Measurements from ENCODE around the gene NDUFS6.
A peak's percentile ranks its signal among the peaks of the same experiment; 100 is the strongest.
"Not testable (repeated sequence)": the region's sequence is repeated elsewhere in the genome, so short reads cannot be mapped to it uniquely, and the experiment has no call there.

Gene NDUFS6

GRCh38 chr5:1784197-1785050, 16.8 kb upstream of the NDUFS6 start:
- DNase-seq, result no peak

GRCh38 chr5:1785062-1785461, 16.1 kb upstream of the NDUFS6 start:
- DNase-seq, result no peak

DNA sequence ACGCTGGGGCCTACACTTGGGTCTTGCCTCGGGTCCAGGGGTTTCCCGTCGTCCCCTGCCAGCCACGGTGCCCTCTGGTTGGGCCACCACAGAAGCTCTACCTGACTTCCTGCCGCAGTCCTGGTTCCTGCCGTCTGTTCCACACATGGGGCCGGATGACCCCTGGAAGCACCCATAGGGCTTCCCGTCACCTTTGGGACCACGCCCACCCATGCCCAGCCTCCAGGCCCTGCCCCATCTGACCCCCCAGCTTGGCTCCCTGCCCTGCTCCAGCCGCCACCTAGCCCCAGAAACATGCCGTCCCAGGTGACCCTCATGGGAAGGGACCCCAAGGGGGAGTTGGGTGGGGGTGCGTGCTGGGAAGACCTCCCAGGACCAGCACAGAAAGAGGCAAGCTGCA, 15.2 kb upstream of the NDUFS6 start:
- no peak for DNase-seq

GRCh38 chr5:1786621-1787471, 14.4 kb upstream of the NDUFS6 start:
- DNase-seq, result no peak

GRCh38 chr5:1787472-1788047, 13.6 kb upstream of the NDUFS6 start:
- no peak for DNase-seq

DNA sequence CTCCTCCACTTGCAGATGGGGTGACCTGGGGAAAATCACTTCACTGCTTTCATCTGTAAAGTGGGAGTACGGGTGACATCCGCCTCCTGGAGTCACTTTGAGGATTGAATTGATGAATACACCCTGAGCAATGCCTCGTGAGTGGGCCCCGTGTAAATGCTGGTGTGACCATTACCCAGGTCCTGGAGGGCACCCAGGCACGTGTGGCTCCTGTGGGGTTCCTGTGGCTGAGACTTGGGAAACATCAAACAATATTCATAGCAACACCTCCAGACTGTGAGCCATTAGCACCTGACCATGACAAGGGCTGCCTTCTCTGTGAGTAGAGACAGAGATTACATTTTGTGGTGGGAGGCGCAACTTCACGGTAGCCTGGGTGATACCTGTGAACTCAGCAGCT, 13.0 kb upstream of the NDUFS6 start:
- DNase-seq, result no peak

GRCh38 chr5:1788828-1789227, 12.4 kb upstream of the NDUFS6 start:
- DNase-seq, result no peak

GRCh38 chr5:1789438-1789833, 11.8 kb upstream of the NDUFS6 start:
- not testable (repeated sequence) for DNase-seq

DNA sequence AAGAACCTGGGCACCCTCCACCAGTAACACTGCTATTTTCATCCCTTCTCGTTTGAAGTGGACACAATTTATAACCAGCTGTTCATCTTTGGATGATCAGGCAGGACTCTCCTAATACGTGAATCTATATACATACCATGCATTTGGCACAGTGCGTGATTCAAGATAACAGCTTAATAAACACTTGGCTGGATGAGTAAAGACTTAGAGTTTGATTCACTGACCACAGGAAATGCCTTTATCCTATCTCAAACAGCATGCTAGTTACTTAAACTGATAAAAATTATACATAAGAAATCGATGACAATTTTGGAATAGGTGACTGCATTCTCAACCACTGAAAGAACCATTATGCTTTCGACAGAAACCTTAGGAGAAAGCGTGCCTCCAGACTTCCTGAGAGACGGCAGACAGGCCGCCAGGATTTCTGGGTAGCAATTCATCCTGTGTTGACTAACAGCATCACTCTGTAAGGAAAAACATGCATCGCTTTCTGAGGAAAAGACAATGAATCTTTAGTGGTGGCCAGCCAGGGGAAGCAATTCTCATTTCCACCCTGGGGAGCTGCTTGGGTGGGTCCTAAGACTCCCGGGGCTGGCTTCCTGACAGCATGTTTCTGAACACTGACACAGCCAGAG, 11.3 kb upstream of the NDUFS6 start:
- no peak for DNase-seq

DNA sequence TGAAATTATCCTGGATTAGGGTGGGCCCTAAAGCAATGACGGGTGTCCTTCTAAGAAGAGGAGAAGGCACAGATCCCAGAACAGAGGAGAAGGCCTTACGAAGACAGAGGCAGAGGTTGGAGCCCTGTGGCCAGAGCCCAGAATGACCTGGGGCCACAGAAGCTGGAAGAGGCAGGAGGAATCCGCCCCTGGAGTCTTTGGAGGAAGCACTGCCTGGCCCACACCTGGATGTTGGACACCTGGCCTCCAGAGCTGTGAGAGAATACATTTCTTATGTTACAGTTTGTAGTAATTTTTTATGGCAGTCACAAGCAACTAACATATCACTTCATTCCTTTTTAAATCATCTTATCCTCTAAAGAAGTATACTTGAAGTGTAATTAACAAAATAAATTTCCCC, 10.0 kb upstream of the NDUFS6 start:
- DNase-seq, result no peak

DNA sequence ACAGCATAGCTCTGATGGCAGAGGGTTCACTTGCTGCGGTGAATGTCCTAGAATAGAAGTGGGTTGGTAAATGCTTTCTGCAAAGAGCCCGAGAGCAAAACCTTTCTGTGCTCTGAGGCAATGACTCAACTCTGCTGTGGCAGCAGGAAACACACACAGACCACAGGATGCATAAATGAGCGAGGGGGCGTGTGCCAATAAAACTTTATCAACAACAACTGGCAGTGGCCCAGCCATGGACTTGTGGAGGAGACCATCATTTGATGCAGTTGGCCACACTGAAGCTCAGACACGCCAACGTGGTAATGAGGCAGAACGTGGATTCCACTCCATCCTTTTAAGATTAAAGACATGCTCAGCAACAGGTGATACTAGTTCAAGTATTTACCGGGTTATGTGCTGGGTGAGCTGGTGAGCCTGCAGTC, 8.4 kb upstream of the NDUFS6 start:
- peak; percentile 69 to 71 for DNase-seq

GRCh38 chr5:1793301-1793740, 7.9 kb upstream of the NDUFS6 start:
- DNase-seq, result peak; percentile 31 to 48

DNA sequence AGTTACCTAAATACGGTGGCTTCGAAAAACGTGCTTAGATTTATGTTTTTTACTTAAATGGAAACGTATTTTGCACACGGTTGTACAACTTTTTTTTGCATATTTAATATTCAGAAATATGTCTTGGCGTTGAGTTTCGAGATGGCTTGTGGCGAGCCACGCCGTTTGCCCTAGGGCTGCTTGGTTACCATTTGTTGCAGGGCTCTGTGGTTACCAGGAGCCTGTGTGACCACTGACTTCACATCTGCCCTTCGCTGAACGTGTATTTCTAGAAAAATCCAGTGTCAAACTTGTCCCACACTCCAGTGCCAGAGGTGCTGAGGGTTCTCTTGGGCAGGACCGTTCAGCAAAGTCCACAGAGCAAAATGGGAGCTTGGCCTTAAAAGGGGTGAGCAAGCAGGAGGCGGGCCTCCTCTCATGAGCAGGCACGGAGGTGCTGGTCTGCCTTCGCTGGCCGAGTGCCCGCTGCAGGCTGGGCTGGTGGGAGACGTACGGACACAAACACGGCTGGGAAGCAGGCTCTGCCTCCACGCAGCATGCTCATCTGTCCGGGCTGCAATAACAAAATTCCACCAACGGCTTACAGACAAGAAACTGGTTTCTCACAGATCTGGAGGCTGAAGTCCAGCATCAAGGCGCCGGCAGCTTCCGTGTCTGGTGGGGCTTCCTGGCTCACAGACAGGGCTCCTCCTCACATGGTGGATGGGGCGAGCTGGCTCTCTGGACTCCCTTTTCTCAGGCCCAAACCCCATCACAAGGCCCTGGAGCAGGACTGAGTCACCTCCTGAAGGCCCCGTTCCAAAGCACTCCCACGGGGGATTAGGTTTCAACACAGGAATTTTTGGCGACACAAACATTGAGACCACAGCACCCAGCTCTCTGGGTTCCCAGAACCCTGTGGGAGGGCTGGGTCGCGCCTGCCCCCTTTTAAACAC, 7.0 kb upstream of the NDUFS6 start:
- DNase-seq, result no peak

DNA sequence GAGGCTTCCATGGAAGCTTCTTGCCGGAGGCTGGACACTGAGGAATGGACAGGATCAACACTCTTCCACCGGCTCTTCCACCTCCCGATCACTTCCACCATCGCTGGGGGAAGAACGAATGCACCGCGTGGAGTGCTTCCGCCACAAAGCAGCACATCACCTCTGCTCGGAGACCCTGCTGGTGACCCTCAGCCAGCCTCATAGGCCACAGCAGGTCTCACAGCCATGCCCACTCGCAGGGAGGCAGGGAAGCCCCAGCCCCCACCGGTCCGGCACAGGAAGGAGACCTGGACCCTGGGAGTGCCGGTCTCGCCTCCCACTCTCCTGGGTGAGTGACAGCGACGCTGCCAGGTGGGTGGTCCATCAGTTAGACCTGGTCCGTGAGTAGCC, 6.3 kb upstream of the NDUFS6 start:
- DNase-seq, result no peak

DNA sequence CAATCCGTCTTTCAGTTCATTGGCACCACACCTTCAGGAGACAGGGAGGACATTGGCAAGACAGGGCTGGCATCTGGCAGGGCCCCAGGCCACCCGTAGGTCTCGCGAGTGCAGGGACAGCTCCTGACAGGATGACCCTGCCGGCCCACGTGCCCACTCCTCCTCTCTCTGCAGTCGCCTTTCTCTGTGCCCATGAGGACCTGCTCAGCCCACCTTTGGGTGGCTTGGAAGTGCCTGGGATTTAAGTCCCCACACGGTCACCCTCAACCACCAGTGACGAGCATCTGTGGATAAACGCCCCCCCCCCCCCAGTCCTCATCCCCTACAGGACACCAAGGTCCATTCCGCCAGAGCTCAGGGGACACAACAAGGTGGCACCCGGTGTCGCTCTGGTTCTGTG, 5.7 kb upstream of the NDUFS6 start:
- no peak for DNase-seq

- no peak for DNase-seq
Measured at GRCh38 chr5:1795931-1796330, 5.3 kb upstream of the NDUFS6 start.

DNA sequence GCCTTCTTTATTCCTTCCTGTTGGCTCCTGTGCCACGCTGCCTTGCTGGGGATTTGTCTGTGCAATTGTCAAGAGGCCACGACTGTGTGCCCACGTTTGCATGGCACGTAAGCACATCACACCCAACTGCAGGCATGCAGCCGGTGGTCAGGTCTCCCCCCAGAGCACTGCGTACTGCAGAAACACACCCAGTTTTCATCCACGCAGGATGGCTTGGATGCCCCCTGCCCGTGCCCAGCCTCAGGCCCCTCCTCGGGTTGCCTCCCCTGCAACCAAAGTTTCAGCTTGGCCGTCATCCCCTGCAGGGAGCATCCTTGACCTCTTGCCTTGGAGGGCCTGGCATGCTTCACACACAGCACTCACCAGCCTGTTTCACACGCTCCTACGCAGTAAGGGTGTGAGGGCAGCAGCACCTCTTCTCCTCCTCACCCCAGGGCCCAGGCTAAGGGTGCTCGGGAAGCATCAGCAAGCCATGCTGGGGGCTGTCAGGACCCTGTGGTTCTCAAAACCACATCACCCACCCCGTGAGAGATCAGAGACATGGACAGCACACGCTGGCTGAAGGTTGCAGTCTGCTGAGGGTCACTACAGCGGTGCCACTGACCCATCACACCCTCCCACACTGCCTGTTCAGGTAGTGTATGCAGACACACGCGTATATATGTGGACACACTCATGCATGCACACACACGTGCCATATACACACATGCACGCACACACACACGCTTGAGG, 4.7 kb upstream of the NDUFS6 start:
- DNase-seq, result no peak

GRCh38 chr5:1797103-1797800, 4.0 kb upstream of the NDUFS6 start:
- no peak for DNase-seq

DNA sequence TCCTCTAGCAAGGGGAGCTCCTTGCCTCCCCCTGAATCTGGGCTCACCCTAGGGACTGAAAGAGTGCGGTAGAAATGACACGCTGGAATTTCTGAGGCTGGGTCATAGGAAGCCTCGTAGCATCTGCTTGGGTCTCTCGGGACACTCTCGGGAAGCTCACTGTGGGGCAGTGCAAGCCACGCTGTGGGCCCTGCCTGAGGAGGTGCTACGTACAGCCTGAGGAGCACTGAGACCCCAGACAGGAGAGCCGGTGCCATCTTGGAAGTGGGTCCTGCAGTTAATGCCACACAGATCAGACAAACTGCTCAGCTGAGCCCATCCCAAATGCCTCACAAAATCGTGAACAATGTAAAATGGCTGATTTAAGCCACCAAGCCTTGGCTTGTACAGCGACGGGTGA, 3.4 kb upstream of the NDUFS6 start:
- no peak for DNase-seq

GRCh38 chr5:1798589-1798988, 2.6 kb upstream of the NDUFS6 start:
- not testable (repeated sequence) for DNase-seq

Measured in activated CD4-positive, alpha-beta T cell treated with anti-CD3 and anti-CD28 coated beads for 4 hours (primary cell).